HG03045 (cell line): ENCODE measurements around the gene TELO2.
A peak's percentile ranks its signal among the peaks of the same experiment; 100 is the strongest.
"Not testable (repeated sequence)": the region's sequence is repeated elsewhere in the genome, so short reads cannot be mapped to it uniquely, and the experiment has no call there.

Source experiments
- ATAC-seq: cut with Tn5 transposase; IDR thresholded peaks from one replicate; pipeline ENCODE4 v1.9.1; 2021; ENCODE audit warnings: mild to moderate bottlenecking, moderate library complexity; ENCODE audit not compliant: unreplicated experiment

The TELO2 gene

GRCh38 chr16:1474796-1475551 is 18.2 kb upstream of the TELO2 start, which contains the start of gene CLCN7:
TSS of gene CLCN7 (minus strand) at chr16:1475028. CDS start at chr16:1474974, 54 bp downstream.
- peak; percentile 87 for ATAC-seq

DNA sequence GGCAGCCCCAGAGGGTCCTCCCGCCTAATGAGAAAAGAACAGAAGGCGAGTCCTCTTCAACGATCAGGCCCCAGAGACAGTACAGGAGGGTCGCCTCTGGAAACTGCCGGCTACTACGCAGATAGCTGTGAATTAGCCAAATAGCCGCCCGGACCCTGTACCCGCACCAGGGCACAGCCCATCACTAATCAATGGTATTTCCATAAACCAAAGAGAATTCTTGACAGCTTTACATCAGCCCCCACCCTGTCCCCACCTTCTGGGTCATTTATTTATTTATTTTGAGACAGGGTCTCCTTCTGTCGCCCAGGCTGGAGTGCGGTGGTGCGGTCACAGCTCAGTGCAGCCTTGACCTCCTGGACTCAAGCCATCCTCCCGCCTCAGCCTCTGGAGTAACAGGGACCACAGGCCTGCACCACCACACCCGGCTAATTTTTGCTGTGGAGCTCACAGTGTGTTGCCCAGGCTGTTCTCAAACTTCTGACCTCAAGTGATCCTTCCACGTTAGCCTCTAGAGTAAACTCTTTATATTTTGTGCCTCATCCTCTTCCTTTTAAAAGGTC is 17.5 kb upstream of the TELO2 start:
- ATAC-seq = no peak

DNA sequence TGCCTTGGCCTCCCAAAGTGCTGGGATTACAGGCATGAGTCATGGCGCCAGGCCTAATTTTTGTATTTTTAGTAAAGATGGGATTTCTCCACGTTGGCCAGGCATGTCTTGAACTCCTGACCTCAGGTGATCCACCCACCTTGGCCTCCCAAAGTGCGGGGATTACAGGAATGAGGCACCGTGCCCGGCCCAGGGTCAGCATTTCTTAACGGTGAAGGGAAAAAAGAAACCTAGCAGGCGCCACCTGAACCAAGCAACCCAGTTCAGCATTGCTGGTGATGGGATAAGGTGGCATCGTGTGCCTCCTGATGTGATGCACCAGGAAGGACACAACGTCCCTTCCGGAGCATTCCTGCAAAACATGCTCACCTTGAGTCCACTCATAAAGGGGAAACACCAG is 16.1 kb upstream of the TELO2 start:
- no peak for ATAC-seq

- ATAC-seq = not testable (repeated sequence)
These were observed 14.2 kb upstream of the TELO2 start for GRCh38 chr16:1478937-1479336.

GRCh38 chr16:1481906-1482835 is 11.0 kb upstream of the TELO2 start:
- no peak for ATAC-seq

DNA sequence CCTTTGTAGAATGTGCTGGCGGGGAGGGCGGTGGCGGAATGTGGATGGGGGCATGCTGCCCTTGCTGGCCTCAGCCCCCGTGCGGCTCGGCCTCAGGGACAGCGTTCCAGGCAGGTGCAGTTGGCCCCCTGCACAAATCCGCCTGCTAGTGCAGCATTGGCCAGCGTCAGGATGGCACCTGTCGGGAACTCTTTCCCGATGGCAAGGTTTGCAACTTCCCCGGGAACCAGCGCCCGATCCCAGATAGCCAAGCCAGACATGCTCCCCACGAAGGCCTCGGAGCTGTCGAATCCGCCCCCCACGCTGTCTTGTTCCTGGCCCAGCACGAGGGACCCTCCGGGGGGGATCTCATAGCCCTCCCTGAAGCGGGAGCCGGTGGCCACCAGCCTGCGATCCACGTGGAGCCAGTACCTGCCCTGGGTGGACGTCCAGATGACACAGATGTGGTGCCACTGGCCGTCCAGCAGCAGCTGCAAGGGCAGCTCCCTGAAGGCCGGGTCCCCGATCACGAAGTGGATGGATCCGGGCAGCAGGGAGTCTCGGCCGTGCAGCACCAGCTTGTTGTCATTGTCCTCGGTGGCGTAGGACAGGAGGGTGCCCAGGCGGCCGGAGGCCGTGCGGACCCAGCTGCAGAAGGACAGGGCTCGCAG is 7.2 kb upstream of the TELO2 start:
- ATAC-seq = no peak

- ATAC-seq = no peak
These were observed 6.4 kb upstream of the TELO2 start for GRCh38 chr16:1486551-1487390.

DNA sequence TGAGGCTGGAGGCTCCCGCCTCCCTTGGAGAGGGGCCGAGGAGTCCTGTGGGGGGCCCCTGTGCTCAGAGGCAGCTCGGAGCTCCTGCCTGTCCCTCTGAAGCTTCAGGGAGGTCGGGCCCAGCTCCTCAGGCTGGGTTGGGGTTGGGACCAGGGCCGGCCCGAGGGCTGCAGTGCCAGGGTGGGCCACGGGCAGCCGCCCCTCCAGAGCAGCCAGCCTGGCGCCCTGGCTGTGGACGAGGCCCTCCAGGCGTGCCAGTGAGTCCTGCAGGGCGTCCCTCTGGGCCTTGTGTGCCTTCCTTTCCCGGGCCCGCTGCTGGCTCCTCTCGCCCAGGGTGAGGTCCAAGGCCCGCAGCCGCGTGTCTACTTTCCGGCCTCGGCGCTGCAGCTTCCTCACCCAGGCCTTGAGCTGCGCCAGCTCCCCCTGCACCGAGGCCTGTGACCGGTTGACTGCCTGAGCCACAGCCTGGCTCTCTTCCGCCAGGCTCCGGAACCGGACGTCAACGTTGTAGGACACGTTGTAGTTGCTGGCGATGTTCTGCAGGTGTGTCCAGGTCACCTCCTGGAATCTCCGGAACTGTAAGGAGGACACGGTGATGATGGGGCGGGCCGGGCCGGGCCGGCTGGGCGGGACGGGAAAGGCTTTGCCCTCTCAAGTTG is 5.6 kb upstream of the TELO2 start:
- no peak for ATAC-seq

GRCh38 chr16:1488054-1488601 is 5.0 kb upstream of the TELO2 start:
- ATAC-seq = no peak

DNA sequence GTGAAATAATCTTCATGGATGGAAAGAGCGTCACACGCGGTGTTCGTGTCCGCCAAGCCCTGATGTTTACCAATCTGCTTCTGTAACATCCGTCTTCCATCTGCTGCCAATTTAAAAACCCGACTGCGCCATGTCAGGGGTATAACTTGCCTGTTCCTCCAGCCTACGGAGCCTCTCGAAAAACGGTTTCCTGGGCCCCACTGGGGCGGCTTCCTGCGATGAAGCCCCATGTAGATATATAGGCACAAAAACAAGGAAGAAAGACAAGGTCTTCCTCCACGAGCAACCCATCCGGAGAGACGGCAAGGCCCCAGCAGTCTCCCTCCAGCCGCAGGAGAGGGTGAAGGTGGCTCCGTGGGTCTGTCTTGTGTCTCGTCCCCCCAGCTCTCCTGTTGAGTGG is 4.5 kb upstream of the TELO2 start, which contains the start of gene PTX4:
Gene PTX4 (minus strand): TSS at position 326 of the 400 bp plus-strand sequence. CDS start 35 bp downstream, at position 291.
- no peak for ATAC-seq

DNA sequence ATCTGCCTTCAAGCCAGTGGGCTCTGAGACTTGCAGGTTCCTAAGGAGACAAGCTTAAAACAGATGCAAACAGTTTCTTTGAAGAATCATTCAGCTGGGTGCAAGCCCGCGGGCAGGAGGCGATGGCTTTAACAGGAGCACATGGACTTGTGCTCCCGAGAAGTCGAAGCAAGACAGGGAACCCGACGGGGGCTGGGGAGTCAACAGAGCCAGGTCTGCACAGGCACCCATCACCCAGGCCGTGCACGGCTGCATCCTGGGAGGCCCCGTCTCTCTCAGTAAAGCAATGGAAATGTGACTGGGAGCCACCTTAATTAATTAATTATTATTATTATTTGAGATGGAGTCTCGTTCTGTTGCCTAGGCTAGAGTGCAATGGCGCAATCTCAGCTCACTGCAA is 4.1 kb upstream of the TELO2 start:
- no peak for ATAC-seq

DNA sequence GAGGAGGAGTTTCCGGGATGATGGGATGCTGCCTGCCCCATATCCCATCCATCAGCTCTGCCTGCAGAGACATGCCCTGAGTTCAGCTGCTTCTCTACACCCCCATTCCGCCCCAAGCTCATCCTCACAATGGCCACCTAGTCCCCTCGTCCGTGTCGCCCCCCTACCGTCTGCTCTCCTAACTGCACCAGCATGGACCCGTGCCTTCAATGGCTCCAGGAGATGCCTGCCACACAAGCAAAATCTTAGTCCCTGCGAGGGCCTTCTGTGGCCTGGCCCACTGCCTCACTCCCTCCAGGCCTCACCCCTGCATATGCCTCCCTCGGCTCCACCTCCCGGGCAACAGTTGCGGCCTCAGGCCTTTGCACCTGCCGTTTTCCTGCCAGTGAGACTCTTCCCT is 1.8 kb upstream of the TELO2 start:
- no peak for ATAC-seq

DNA sequence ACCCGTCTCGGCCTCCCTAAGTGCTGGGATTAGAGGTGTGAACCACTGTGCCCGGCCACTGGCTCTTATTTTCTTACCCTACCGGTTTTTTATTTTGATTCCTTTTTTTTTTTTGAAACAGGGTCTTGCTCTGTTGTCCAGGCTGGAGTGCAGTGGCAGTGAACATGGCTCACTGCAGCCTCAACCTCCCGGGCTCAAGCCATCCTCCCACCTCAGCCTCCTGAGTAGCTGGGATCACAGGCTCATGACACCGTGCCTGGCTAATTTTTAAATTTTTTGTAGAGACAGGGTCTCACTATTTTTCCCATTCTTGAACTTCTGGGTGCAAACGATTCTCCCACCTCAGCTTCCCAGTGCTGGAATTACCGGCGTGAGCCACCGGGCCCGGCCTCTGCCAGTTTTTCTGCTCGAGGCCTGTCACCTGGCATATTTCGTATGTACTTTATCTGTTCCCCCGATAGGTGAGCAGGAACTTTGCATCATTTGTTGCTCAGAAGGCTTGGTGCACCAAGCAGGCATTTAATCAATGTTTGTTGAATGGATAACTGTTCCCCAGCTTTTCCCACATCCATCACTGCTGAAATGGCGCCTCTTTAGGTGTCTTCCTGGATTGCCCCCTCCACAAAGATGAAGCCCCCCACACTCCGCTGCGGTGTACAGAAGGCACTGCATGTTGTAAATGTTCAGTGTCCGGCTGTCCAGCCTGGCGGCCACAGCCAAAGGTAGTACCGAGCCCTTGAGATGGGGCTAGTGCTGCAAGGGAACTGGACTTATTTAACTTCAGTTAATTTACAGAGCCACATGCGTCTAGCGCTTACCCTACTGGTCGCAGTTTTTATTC is 858 bp upstream of the TELO2 start:
- no peak for ATAC-seq

GRCh38 chr16:1493746-1494094 is 560 bp downstream of the TELO2 start:
- ATAC-seq = peak; percentile 14

- no peak for ATAC-seq
These were observed 1.0 kb downstream of the TELO2 start for GRCh38 chr16:1494129-1494640.

GRCh38 chr16:1494711-1495110 is 1.6 kb downstream of the TELO2 start:
- ATAC-seq = no peak

DNA sequence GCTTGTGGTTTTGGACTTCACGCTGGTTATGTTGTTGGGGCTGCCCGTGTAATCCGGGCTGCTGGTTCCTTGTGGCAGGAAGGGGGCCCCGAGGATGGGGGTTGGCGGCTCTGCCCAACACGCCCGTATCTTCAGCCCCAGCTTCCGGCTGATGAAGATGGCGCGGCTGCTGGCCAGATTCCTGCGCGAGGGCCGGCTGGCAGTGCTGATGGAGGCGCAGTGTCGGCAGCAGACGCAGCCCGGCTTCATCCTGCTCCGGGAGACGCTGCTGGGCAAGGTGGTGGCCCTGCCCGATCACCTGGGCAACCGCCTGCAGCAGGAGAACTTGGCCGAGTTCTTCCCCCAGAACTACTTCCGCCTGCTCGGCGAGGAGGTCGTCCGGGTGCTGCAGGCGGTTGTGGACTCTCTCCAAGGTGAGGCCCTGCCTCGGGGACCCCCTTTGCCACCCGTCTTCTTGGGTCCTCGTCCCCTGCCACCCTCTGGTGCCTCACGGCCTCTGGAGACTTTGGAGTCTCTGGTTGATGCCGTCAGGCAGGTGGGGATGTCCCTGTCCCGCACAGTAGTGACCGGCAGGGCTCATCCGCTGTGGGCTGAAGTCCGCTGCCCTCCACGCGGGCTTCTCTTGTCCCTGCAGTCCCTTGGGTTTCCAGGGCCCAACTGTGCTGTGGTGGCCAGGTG is 2.2 kb downstream of the TELO2 start:
- ATAC-seq = no peak

GRCh38 chr16:1495889-1496262 is 2.7 kb downstream of the TELO2 start:
- no peak for ATAC-seq
